HL-60 (cell line): ENCODE results near the gene MEF2A.
"Not testable (repeated sequence)": the region's sequence is repeated elsewhere in the genome, so short reads cannot be mapped to it uniquely, and the experiment has no call there.

Experiments
- DNase-seq, 2 experiments: peaks; one replicate each; pipeline ENCODE4 v3.0.0-alpha.2; 2010 to 2020; ENCODE audit warnings: low read depth in 1 of 2, low spot score in 1 of 2
- H3K27ac ChIP-seq: fragments of 250-450 bp; sonication (Bioruptor Pico); replicated peaks from 2 replicates; pipeline ENCODE4 v1.5.1; 2020; ENCODE audit warnings: mild to moderate bottlenecking, moderate library complexity
- H3K27me3 ChIP-seq: fragments of 250-450 bp; sonication (Bioruptor Pico); 2 replicates; pipeline ENCODE4 v1.5.1; 2021; ENCODE audit warnings: mild to moderate bottlenecking, moderate library complexity; ENCODE audit not compliant: insufficient read depth, poor library complexity, severe bottlenecking
- H3K4me3 ChIP-seq: replicated peaks from 2 replicates; pipeline ENCODE4 v1.5.1; 2011; ENCODE audit warnings: mild to moderate bottlenecking, control low read depth, low read length; ENCODE audit not compliant: insufficient read depth
- GABPA ChIP-seq: IDR thresholded peaks from 2 replicates; pipeline ENCODE4 v1.6.1; 2012; ENCODE audit warnings: low read depth
- POLR2AphosphoS5 ChIP-seq: IDR thresholded peaks from 2 replicates; pipeline ENCODE4 v1.6.1; 2012; ENCODE audit warnings: low read depth
- SPI1 ChIP-seq: IDR thresholded peaks from 2 replicates; pipeline ENCODE4 v1.6.1; 2012; ENCODE audit warnings: low read depth, mild to moderate bottlenecking, borderline replicate concordance
- TF ChIP-seq, protein P1 (sequence below): IDR thresholded peaks from one replicate; pipeline ENCODE4 v1.5.1; 2011; ENCODE audit warnings: low read length, control low read depth, inconsistent platforms; ENCODE audit not compliant: insufficient read depth
- TF ChIP-seq, protein P2 (sequence below): IDR thresholded peaks from 2 replicates; pipeline ENCODE4 v1.6.1; 2012; ENCODE audit warnings: low read depth; ENCODE audit not compliant: insufficient replicate concordance

Gene MEF2A

DNA sequence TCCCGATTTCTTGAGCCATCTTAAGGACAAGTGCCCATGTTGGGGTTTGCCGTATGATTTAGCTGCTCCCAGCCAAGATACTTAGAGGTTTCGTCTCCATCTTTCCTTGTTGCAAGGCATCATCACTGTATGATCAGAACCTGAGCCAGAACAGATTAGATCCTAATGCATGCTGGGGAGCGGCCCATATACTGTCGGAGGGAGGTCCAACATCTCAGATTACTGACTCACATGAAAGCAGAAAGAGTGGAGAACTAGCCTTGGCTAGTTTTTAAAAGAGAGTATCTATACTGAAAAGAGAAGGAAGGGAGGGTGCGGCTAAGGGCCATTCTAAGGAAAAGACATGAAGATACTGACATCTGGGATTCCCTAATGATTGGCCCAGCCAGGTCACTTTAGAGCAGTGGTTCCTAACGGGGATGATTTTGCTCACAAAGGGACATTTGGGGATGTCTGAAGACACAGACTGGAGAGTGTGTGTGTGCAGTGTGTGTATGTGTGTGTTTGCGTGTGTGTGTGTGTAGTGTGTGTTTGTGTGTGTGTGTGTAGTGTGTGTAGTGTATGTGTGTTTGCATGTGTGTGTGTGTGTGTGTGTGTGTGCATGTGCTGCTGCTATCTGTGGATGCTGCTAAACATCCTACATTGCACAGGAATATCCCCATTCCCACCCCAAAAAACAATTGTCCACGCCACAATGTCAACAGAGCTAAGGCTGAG is 179.7 kb downstream of the MEF2A start:
- DNase-seq, result no peak

DNA sequence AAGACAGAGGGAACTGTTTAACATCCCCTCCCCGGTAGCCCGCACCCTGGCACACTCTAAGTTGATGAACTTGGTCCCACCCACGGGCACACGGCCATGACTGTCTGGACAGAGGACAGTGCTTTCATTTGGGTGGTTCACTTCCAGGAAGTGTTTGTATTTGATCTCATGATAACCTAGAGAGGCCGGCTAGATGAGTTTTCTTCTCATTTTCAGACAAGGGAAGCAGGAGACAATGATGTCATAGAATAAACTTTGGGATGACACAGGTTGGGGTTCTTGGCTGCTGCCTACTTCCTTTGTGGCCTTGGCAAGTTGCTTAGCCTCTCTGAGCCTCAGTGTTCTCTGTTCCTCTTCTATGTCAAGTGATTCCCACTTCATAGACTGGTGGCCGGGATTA is 183.6 kb downstream of the MEF2A start:
- no peak for DNase-seq
- no peaks in the 10 kb centered on the region for H3K27me3 ChIP-seq
- TF ChIP-seq POLR2AphosphoS5, result no peak
- no peak for TF ChIP-seq SPI1
- no peak for TF ChIP-seq GABPA
- TF ChIP-seq, protein P1, sequence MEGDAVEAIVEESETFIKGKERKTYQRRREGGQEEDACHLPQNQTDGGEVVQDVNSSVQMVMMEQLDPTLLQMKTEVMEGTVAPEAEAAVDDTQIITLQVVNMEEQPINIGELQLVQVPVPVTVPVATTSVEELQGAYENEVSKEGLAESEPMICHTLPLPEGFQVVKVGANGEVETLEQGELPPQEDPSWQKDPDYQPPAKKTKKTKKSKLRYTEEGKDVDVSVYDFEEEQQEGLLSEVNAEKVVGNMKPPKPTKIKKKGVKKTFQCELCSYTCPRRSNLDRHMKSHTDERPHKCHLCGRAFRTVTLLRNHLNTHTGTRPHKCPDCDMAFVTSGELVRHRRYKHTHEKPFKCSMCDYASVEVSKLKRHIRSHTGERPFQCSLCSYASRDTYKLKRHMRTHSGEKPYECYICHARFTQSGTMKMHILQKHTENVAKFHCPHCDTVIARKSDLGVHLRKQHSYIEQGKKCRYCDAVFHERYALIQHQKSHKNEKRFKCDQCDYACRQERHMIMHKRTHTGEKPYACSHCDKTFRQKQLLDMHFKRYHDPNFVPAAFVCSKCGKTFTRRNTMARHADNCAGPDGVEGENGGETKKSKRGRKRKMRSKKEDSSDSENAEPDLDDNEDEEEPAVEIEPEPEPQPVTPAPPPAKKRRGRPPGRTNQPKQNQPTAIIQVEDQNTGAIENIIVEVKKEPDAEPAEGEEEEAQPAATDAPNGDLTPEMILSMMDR, result no peak
- TF ChIP-seq, protein P2, sequence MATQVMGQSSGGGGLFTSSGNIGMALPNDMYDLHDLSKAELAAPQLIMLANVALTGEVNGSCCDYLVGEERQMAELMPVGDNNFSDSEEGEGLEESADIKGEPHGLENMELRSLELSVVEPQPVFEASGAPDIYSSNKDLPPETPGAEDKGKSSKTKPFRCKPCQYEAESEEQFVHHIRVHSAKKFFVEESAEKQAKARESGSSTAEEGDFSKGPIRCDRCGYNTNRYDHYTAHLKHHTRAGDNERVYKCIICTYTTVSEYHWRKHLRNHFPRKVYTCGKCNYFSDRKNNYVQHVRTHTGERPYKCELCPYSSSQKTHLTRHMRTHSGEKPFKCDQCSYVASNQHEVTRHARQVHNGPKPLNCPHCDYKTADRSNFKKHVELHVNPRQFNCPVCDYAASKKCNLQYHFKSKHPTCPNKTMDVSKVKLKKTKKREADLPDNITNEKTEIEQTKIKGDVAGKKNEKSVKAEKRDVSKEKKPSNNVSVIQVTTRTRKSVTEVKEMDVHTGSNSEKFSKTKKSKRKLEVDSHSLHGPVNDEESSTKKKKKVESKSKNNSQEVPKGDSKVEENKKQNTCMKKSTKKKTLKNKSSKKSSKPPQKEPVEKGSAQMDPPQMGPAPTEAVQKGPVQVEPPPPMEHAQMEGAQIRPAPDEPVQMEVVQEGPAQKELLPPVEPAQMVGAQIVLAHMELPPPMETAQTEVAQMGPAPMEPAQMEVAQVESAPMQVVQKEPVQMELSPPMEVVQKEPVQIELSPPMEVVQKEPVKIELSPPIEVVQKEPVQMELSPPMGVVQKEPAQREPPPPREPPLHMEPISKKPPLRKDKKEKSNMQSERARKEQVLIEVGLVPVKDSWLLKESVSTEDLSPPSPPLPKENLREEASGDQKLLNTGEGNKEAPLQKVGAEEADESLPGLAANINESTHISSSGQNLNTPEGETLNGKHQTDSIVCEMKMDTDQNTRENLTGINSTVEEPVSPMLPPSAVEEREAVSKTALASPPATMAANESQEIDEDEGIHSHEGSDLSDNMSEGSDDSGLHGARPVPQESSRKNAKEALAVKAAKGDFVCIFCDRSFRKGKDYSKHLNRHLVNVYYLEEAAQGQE, result no peak
- no peak overlapping the region for H3K4me3 ChIP-seq
- no peak overlapping the region for H3K27ac ChIP-seq

More for the DNA sequence above, 179.7 kb downstream of the MEF2A start:
- H3K27ac ChIP-seq, result no peak overlapping the region
- H3K27me3 ChIP-seq, result no peaks in the 10 kb centered on the region
- TF ChIP-seq POLR2AphosphoS5, result no peak
- TF ChIP-seq, protein P2, result no peak
- TF ChIP-seq, protein P1, result no peak
- TF ChIP-seq SPI1, result no peak
- TF ChIP-seq GABPA, result no peak
- H3K4me3 ChIP-seq, result no peak overlapping the region

DNA sequence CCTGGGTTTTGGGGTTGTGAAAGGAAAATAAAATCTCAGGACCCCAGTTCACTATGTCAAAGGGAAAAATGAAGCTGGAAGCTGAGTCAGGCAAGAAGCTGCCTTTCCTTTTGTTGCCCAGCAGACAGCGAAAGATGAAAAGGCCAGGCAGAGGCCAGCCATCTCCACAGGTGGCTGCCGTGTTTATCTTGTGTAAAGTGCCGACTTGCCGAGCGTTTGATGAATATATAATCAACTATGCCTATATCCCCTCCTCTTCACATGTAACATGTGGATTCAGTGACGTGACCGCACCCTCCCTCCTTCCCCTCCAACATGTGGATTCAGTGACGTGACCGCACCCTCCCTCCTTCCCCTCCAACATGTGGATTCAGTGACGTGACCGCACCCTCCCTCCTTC is 184.5 kb downstream of the MEF2A start:
- H3K4me3 ChIP-seq, DNase-seq, H3K27ac ChIP-seq, H3K27me3 ChIP-seq: not testable (repeated sequence)

- Histone ChIP-seq H3K27ac (no peak overlapping the region), H3K4me3 (no peak overlapping the region), H3K27me3 (no peaks in the 10 kb centered on the region)
- TF ChIP-seq, protein P2, result no peak
- TF ChIP-seq SPI1 (no peak), GABPA (no peak), POLR2AphosphoS5 (no peak)
- TF ChIP-seq, protein P1, result no peak
- no peak for DNase-seq
Measured at GRCh38 chr15:99752556-99752955, 186.8 kb downstream of the MEF2A start.
